Sigmoid colon (tissue), 7 donors: Measurements from ENCODE around the gene SPRED3. TPM values are rescaled to one million over a fixed set of nuclear protein-coding genes. Genes with fewer than 3 reads are reported as not detected.

Experiments used
- DNase-seq: peaks from one replicate; pipeline ENCODE4 v3.0.0-alpha.2; 2019
- H3K27ac ChIP-seq, 4 donors: fragments of 200-600 bp; sonication (generic); one replicate each; pipeline ENCODE4 v1.5.1; 2016 to 2019; ENCODE audit warnings: mild to moderate bottlenecking in 1 of 4
- H3K27me3 ChIP-seq, 3 donors: fragments of 200-600 bp; sonication (generic); one replicate each; pipeline ENCODE4 v1.5.1; 2019; ENCODE audit warnings: mild to moderate bottlenecking in 1 of 3
- H3K36me3 ChIP-seq, 4 donors: fragments of 200-600 bp; sonication (generic); one replicate each; pipeline ENCODE4 v1.5.1; 2016 to 2019
- H3K4me1 ChIP-seq, 4 donors: fragments of 200-600 bp; sonication (generic); one replicate each; pipeline ENCODE4 v1.5.1; 2017 to 2019
- H3K4me3 ChIP-seq, 4 donors: fragments of 200-600 bp; sonication (generic); one replicate each; pipeline ENCODE4 v1.5.1; 2017 to 2019; ENCODE audit warnings: mild to moderate bottlenecking in 2 of 4, moderate library complexity in 1 of 4
- H3K9me3 ChIP-seq, 4 donors: fragments of 200-600 bp in 3 of 4; sonication (generic) in 3 of 4; one replicate each; pipeline versions ENCODE4 v1.5.1 to v1.6.1; 2013 to 2019
- CTCF ChIP-seq, 4 experiments: fragments of 450-650 bp in 3 of 4; fragments of 200-600 bp in 1 of 4; IDR thresholded peaks; one replicate each; pipeline ENCODE4 v1.5.1; 2016 to 2019; ENCODE audit warnings: antibody characterized with exemption in 4 of 4, mild to moderate bottlenecking in 3 of 4, moderate library complexity in 2 of 4
- EP300 ChIP-seq, 4 donors: sonication (generic); formaldehyde crosslinking; IDR thresholded peaks; one replicate each; pipeline ENCODE4 v1.6.1; 2017; ENCODE audit warnings: antibody characterized with exemption in 4 of 4
- POLR2A ChIP-seq, 2 donors: fragments of 450-650 bp; IDR thresholded peaks; one replicate each; pipeline ENCODE4 v1.6.1; 2016; ENCODE audit warnings: antibody characterized with exemption in 2 of 2, mild to moderate bottlenecking in 2 of 2, moderate library complexity in 2 of 2
- POLR2AphosphoS5 ChIP-seq, 4 donors: sonication (generic); formaldehyde crosslinking; IDR thresholded peaks; one replicate each; pipeline ENCODE4 v1.6.1; 2017; ENCODE audit warnings: antibody characterized with exemption in 4 of 4
- WGBS, 2 donors: extraction: QIAGEN DNeasy Blood & Tissue Kit; methylation state at CpG; one replicate each; pipeline ENCODE4 v1.1.7; 2013; 5-methylcytosine and 5-hydroxymethylcytosine counted together
- intact Hi-C: fragments of 100-400 bp; cut with DNase I; formaldehyde crosslinking; loops from one replicate; pipeline ENCODE4 v1.15.1; 2023
- polyA plus RNA-seq, 3 donors: library from polyadenylated mRNA; stranded (reverse); fragments of 200-250 nt; gene quantifications; one replicate each; pipeline ENCODE4 v1.2.3, GENCODE V29; 2013
- total RNA-seq, 4 donors: library from RNA; depleted of rRNA; stranded (reverse); fragments of >200 nt; gene quantifications; one replicate each; pipeline ENCODE4 v1.1.0, GENCODE V29; 2016
- donor health status: healthy with polysubstance abuse.
- donor health status: Bipolar disorder and iron deficiency.
- donor health status: healthy.

The SPRED3 gene
- total and polyA plus RNA-seq, 7 donors, result under 0.01 to 1.5 (median 0.36) TPM; not detected in 2

- Histone ChIP-seq H3K4me1 (peaks cover 2 to 21% (median 20%) of the 10 kb centered on the region in 4 donors), H3K27ac (no peak overlapping the region), H3K9me3 (no peaks in the 10 kb centered on the region), H3K27me3 (peaks cover 9 to 75% (median 59%) of the 10 kb centered on the region in 3 donors), H3K4me3 (no peak overlapping the region), H3K36me3 (no peaks in the 10 kb centered on the region)
- intact Hi-C loops, result no loop called here
- 40 to 55% methylated on average over 18 of the region's 18 CpGs for WGBS, 2 donors
- no peak for DNase-seq
- TF ChIP-seq POLR2AphosphoS5 (IDR thresholded peaks at IDR 0.05), result no peak
- TF ChIP-seq EP300 (IDR thresholded peaks at IDR 0.05), result no peak
- no peak for TF ChIP-seq CTCF (IDR thresholded peaks at IDR 0.05)
- TF ChIP-seq POLR2A (IDR thresholded peaks at IDR 0.05), result no peak
Observed at GRCh38 chr19:38359242-38360021, 29.1 kb upstream of the SPRED3 start.

GRCh38 chr19:38360351-38360750 is 28.1 kb upstream of the SPRED3 start:
- Histone ChIP-seq H3K36me3 (no peaks in the 10 kb centered on the region), H3K27ac (no peak overlapping the region), H3K4me1 (peaks cover 2 to 21% (median 20%) of the 10 kb centered on the region in 4 donors), H3K27me3 (peaks cover 9 to 76% (median 61%) of the 10 kb centered on the region in 3 donors), H3K9me3 (no peaks in the 10 kb centered on the region), H3K4me3 (no peak overlapping the region)
- no peak for DNase-seq
- WGBS, 2 donors, result 79 to 85% methylated on average over 9 of the region's 9 CpGs
- intact Hi-C loops, result no loop called here
- no peak for TF ChIP-seq POLR2A (IDR thresholded peaks at IDR 0.05)
- TF ChIP-seq POLR2AphosphoS5 (IDR thresholded peaks at IDR 0.05), result no peak
- no peak for TF ChIP-seq EP300 (IDR thresholded peaks at IDR 0.05)
- TF ChIP-seq CTCF (IDR thresholded peaks at IDR 0.05), result no peak

- TF ChIP-seq POLR2A (IDR thresholded peaks at IDR 0.05), result no peak
- no peak for TF ChIP-seq EP300 (IDR thresholded peaks at IDR 0.05)
- no peak for TF ChIP-seq POLR2AphosphoS5 (IDR thresholded peaks at IDR 0.05)
- no peak for TF ChIP-seq CTCF (IDR thresholded peaks at IDR 0.05)
- no peak for DNase-seq
- intact Hi-C loops, result no loop called here
- Histone ChIP-seq H3K4me3 (peak overlapping the region; percentile 22 to 58 (median 49)), H3K27ac (no peak overlapping the region), H3K9me3 (no peaks in the 10 kb centered on the region), H3K4me1 (peaks cover 2 to 21% (median 20%) of the 10 kb centered on the region in 4 donors), H3K27me3 (peaks cover 9 to 79% (median 57%) of the 10 kb centered on the region in 3 donors), H3K36me3 (no peaks in the 10 kb centered on the region)
- 18 to 21% methylated on average over 23 of the region's 23 CpGs for WGBS, 2 donors
Observed at GRCh38 chr19:38360839-38361631, 27.5 kb upstream of the SPRED3 start.

GRCh38 chr19:38361633-38362075 is 26.8 kb upstream of the SPRED3 start:
- peaks cover 9 to 79% (median 57%) of the 10 kb centered on the region in 3 donors for H3K27me3 ChIP-seq
- peak; percentile 79 for DNase-seq
- 1% methylated on average over 37 of the region's 37 CpGs for WGBS, 2 donors
- TF ChIP-seq CTCF (IDR thresholded peaks at IDR 0.05) (peak in 3 of 4 experiments; percentile 13 to 30 (median 23)), EP300 (IDR thresholded peaks at IDR 0.05) (no peak)
- no peaks in the 10 kb centered on the region for H3K9me3 ChIP-seq
- intact Hi-C loops, result no loop called here
- no peaks in the 10 kb centered on the region for H3K36me3 ChIP-seq
- H3K4me3 ChIP-seq, result peak overlapping the region; percentile 22 to 58 (median 49)
- peak overlapping the region in 2 of 4 donors; percentile 45 to 60 for H3K27ac ChIP-seq
- H3K4me1 ChIP-seq, result peaks cover 2 to 21% (median 20%) of the 10 kb centered on the region in 4 donors
